HepG2 (cell line): ENCODE data around the gene EIF6.

ENCODE experiments used
- HES4 ChIP-seq: sonication (generic); formaldehyde crosslinking; IDR thresholded peaks from 2 replicates; pipeline ENCODE4 v1.9.0; 2021; ENCODE audit warnings: mild to moderate bottlenecking, missing genetic modification reagents, borderline replicate concordance
- MNT ChIP-seq: fragments of 450-650 bp; IDR thresholded peaks from 2 replicates; pipeline ENCODE4 v1.6.1; 2016
- PLRG1 ChIP-seq: fragments of 450-650 bp; conservative IDR thresholded peaks from 2 replicates; pipeline ENCODE4 v1.6.1; 2016
- RAD51 ChIP-seq: fragments of 450-650 bp; IDR thresholded peaks from 2 replicates; pipeline ENCODE4 v1.6.1; 2016; ENCODE audit warnings: borderline replicate concordance
- RBM22 ChIP-seq: fragments of 200-400 bp; formaldehyde crosslinking; optimal IDR thresholded peaks from 2 replicates; pipeline ENCODE3; 2017; ENCODE audit warnings: mild to moderate bottlenecking, low read length, moderate library complexity
- REL ChIP-seq: sonication (generic); formaldehyde crosslinking; conservative IDR thresholded peaks from 2 replicates; pipeline ENCODE4 v1.8.0; 2022; ENCODE audit warnings: mild to moderate bottlenecking, missing genetic modification reagents, moderate library complexity
- REST ChIP-seq, 2 experiments: IDR thresholded peaks; 2 replicates each; pipeline ENCODE4 v1.6.1; 2011 to 2012; ENCODE audit warnings: low read length in 2 of 2, borderline replicate concordance in 1 of 2, low read depth in 1 of 2, mild to moderate bottlenecking in 1 of 2, moderate library complexity in 1 of 2
- SUZ12 ChIP-seq: fragments of 150-350 bp; IDR thresholded peaks from 2 replicates; pipeline ENCODE4 v1.6.1; 2014; ENCODE audit warnings: low read depth, low read length
- TFDP1 ChIP-seq: IDR thresholded peaks from 2 replicates; pipeline ENCODE4 v1.6.1; 2016; ENCODE audit warnings: missing compliant biosample characterization, missing genetic modification reagents, borderline replicate concordance

GRCh38 chr20:35279040-35279439 is 5.5 kb downstream of the EIF6 start:
- TF ChIP-seq REST (IDR thresholded peaks at IDR 0.05; ENCODE audit: borderline replicate concordance in 1 of 2, low read depth in 1 of 2, low read length in 2 of 2) (no peak), RAD51 (no peak), REL (CRISPR knock-in tag) (no peak), MNT (no peak), PLRG1 (no peak), TFDP1 (no peak), HES4 (CRISPR knock-in tag) (no peak), SUZ12 (no peak), RBM22 (no peak)
